LoVo (cell line): ENCODE data around the gene ZNF770.
"Not testable (repeated sequence)": the region's sequence is repeated elsewhere in the genome, so short reads cannot be mapped to it uniquely, and the experiment has no call there.

Experiments used
- DNase-seq: peaks from one replicate; pipeline ENCODE4 v3.0.0-alpha.2; 2016; ENCODE audit warnings: low spot score

The ZNF770 gene

DNA sequence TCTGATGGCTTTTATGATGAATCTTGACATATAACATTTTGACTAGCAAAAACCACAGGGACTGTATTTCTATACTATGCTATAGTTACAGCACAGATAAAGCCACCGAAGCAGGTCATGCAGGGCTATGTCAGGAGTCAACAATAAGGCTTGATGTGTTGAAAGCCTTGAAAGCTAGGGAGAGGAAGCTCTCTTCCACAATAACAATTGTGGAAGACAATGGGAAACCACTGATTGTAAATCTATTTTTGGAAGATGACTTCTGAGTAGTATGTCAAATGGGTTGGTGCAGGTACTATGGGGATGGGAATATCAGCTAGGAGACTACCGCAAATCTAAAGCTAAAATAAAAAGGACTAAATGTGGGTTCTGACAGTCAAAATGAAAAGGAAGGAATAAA, 14.6 kb downstream of the ZNF770 start:
- DNase-seq, result no peak

DNA sequence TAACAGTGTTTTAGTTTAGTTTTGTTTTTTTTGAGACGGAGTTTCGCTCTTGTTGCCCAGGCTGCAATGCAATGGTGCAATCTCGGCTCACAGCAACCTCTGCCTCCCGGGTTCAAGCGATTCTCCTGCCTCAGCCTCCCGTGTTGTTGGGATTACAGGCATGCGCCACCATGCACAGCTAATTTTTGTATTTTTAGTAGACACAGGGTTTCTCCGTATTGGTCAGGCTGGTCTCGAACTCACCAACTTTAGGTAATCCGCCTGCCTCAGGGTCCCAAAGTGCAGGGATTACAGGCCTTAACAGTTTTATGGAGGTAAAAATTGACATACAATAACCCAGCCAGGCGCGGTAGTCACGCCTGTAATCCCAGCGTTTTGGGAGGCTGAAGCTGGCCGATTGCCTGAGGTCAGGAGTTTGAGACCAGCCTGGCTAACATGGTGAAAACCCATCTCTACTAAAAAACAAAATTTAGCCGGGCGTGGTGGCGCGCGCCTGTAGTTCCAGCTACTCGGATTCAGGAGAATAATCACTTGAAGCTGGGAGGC, 17.9 kb downstream of the ZNF770 start:
- DNase-seq, result not testable (repeated sequence)

DNA sequence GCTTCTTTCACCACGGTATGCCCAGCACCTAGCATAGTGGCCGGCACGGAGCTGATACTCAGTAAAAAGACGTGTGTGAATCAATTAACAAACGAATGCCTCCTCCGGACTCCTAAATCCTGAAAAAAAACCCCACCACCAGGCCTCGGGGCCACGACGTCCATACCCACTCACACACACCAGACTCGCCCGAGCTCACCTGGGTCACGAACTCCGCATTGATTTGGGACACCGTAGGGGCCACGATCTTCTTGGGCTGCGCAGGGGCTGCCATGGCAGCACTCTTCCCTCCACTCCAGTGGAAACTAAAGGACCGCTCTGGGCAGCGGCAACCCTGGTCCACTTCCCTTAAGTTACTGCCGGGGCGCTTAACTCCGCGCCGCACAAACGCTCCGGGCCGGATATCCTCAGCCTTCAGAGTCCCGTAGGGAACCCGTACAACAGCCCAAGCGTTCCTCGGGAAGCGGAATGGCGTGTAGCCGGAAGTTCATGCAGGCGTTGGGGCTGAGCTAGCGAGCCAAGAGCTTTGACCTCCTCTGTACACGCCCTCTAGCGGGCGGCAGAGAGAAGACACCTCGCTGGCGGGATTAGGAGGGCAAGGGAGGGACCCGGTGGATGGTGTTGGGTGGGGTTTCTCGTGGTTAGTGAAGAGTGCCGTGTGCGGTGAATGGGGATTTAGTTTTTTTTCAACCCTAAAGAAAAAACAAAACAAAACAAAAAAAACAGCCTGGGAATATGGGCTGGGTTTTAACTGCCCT, 18.6 kb downstream of the ZNF770 start, which contains the start of gene AQR:
Gene AQR, minus strand, starts transcription at position 403 of the 758 bp plus-strand sequence. Its CDS starts 129 bp downstream, at position 274.
- DNase-seq, result peak; percentile 98

DNA sequence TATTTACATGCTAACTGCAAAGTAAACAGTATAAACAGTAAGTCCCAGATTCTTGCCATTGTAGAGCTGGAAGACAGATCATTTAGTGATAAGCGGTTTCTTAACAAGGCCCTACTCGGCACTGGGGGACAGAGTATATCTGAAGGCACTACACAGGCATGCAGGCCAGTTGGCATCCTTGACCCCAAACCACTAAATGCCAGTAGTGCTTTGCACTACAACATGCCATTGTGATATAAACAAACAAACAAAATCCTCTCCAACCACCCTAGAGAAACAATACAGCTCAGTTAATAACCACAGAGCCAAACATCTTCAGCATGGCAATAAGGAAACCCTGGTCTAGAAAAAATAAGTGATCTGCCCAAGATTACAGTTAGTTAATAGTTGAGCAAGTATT, 23.8 kb downstream of the ZNF770 start:
- no peak for DNase-seq

DNA sequence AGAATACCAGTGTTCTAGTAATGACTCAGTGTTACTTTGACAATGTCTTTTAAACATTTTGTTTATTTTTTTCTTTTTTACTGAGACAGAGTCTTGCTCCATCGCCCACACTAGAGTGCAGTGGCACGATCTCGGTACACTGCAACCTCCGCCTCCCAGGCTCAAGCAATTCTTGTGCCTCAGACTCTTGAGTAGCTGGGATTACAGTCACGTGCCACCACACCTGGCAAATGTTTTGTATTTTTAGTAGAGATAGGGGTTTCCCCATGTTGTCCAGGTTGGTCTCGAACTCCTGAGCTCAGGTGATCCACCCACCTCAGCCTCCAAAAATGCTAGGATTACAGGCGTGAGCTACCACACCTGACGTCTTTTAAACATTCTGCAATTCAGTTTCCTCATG, 34.2 kb downstream of the ZNF770 start:
- no peak for DNase-seq

DNA sequence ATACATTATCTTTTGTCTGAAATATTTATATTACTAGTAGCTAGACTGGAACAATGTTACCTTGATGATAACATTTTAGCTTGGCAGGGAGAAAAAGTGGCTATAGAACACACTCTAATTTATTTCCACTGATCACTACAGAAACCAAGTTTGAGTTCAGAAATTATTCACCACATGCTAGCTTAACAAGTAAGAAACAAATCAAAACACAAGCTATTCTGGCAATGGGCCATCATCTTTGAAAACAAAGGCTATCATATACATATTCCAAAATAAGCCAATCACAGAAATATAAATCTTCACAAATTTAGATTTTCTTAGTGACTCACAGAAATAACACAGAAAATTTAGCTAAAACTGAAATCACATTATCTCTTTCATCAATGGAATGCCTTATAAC, 35.6 kb downstream of the ZNF770 start:
- no peak for DNase-seq

DNA sequence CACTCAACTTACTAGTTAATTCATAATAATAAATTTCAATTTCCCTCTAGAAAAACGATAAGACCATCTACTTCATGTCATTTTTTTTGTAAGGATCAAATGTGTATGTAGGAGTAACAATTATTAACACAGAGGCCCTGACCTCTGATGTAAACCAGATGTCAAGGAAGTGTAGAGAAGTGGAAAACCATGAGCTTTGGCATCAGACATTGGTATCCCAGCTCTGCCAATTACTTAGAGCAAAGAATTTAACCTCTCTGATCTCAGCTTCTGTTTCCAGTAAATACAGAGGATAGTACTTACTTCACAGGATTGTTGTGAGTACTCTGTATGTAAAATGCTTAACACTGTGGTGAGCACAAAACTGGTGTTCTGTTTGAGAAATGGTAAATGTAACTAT, 36.1 kb downstream of the ZNF770 start:
- DNase-seq, result no peak

DNA sequence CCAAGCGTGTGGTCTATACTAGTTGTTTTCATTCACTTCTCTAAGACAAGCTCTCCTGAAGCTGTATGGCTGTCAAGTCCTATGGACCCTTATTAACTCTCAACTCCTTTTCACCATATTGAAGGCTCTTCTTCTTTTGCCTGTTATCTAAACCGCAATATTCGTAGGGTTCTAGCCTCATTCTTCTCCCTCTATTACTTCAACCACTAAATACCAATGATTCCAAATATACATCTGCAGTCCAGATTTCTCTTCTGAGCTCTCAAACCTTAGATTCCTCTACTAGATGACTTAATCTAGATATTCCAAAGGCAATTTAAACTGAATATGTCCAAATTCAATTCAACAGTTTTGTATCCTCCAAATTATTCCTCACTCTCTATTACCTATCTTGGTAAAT, 43.2 kb downstream of the ZNF770 start:
- no peak for DNase-seq

DNA sequence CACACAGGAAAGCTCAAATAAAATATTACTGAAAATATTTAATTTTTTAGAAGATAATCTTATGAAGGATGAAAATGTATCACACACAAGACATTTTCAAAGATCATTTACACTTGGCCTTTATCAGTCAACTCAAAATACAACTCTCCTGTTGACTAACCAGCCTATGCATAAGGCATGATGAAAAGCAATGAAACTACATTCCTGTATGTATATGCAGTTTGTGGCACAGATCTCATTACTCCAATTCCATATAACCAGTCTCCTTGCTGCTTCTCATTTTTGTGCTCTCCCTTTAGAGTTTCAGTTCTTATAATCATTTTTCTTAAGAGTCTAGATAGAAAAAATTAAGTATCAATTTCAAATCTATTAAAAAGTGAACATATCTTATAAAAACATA, 44.4 kb downstream of the ZNF770 start:
- DNase-seq, result no peak

DNA sequence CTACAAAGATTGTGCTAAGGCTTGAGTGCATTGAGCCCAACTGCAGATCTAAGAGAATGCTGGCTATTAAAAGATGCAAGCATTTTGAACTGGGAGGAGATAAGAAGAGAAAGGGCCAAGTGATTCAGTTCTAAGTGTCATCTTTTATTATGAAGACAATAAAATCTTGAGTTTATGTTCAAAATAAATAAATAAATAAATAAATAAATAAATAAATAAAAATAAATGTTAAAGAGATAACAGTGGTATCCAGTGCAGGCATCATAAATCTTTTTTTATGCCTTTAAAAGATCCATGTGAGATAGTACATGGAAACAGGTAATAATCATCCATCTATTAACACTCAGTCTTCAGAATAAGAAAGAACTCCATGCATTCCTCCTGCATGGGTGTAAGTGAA, 44.8 kb downstream of the ZNF770 start:
- DNase-seq, result not testable (repeated sequence)

DNA sequence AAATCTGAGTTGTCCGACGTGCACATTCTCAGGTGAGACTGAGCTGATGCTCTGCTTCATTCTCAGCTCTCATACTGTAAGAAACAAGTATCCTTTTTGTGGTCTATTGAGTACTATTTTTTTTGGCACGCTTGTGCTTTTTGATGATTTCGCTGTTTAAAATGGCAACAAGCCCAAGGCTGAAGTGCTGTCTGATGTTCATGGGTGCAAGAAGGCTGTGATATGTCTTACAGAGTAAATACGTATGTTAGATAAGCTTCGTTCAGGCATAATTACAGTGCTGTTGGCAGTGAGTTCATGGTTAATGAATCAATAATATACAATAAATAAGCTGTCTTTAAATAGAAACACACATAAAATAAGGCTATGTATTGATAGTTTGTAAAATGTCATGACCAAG, 45.7 kb downstream of the ZNF770 start:
- no peak for DNase-seq

DNA sequence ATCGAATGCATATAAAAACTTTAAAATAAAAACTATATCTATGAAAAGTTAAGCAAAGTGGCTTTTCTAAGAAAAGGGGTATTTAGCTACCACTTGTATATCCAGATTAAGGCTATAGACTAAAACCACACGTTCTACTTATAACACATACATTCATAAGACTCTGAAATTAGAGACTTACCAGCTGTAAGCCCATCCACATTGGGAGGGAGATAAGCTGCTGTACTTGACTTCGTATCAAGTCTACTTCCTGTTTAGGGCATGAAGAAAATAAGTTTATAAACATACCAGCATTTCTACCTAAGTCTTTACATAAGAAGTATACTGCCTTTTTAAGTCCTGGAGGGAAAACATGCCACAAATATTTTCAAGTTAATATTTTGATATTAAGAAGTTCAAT, 46.3 kb downstream of the ZNF770 start:
- no peak for DNase-seq

DNA sequence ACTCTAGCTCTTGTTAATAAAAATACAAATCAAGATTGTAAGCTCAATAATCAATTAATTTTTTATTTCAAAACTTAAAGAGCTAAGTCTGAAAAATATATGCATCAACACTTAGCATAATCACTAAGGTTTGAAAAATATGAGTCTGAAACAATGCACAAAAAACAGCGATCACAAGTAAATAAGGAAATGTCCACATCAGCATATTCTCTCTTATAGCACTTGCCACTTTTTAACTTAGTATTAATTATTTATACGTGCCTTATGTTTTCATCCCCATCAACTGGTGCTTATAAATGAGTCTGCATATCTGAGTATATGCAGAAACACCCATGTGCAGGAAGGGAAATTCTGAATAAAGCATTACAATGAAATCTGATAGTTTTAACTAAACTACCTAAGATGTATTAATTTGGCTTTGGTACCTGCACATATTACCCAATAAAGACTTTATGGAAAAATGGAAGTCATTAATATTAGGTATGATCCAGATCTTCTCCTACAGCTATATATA, 46.8 kb downstream of the ZNF770 start:
- no peak for DNase-seq

DNA sequence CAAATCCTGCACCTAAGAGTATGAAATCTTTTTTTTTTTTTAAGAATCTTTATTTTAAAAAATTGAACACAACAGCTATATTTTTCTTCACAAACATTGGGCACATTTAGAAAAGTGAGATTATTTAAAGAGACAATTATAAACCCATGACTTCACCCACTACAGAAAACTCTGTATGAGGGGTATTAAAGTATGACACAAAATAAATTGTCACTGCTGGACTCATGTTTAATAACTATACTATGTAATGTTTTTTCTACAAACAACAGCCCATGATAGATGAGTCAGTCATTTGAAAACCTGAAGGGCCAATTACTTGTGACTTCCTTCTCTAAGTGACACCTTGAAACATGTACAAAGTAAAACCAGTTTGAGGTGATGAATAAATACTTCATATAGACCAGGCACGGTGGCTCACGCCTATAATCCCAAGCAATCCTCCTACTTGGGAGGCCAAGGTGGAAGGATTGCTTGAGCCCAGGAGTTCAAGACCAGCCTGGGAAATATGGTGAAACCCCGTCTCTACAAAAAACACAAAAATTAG, 54.6 kb downstream of the ZNF770 start:
- no peak for DNase-seq

DNA sequence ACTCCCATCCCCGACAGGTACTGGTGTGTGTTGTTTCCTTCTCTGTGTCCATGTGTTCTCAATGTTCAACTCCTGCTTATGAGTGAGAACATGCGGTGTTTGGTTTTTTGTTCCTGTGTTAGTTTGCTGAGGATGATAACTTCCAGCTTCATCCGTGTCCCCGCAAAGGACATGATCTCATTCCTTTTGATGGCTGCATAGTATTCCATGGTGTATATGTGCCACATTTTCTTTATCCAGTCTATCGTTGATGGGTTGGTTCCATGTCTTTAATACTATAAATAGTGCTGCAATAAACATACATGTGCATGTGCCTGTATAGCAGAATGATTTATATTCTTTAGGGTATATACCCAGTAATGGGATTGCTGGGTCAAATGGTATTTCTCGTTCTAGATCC, 59.7 kb downstream of the ZNF770 start:
- not testable (repeated sequence) for DNase-seq
